Right lobe of liver (tissue), 4 donors: ENCODE results near the gene TUBE1.

Experiments
- CTCF ChIP-seq, 4 donors: fragments of 200-600 bp in 3 of 4; fragments of 450-650 bp in 1 of 4; IDR thresholded peaks; one replicate each; pipeline versions ENCODE4 v1.5.1 to v1.8.0; 2016 to 2022; ENCODE audit warnings: antibody characterized with exemption in 4 of 4, mild to moderate bottlenecking in 2 of 4
- POLR2A ChIP-seq: fragments of 450-650 bp; IDR thresholded peaks from one replicate; pipeline ENCODE4 v1.6.1; 2017; ENCODE audit warnings: antibody characterized with exemption, mild to moderate bottlenecking
- donor health status: DM: no; HTN: no; CAD: no.
- donor health status: DM: no; HTN: no; CAD: no.
- donor health status: DM: no; HTN: yes; CAD: no.

- TF ChIP-seq POLR2A: no peak
- no peak for TF ChIP-seq CTCF (IDR thresholded peaks at IDR 0.05)
Measured at GRCh38 chr6:112050429-112050828, 36.9 kb downstream of the TUBE1 start.
